NCI-H748 treated with DMSO at 0.1 percent for 48 hours (cell line): ENCODE results near the gene RANGRF.
"Not testable (repeated sequence)": the region's sequence is repeated elsewhere in the genome, so short reads cannot be mapped to it uniquely, and the experiment has no call there.

Source experiments
- DNase-seq: peaks from one replicate; lab custom pipeline; 2025; lab: John Stamatoyannopoulos, UW

Gene RANGRF, protein sequence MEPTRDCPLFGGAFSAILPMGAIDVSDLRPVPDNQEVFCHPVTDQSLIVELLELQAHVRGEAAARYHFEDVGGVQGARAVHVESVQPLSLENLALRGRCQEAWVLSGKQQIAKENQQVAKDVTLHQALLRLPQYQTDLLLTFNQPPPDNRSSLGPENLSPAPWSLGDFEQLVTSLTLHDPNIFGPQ

DNA sequence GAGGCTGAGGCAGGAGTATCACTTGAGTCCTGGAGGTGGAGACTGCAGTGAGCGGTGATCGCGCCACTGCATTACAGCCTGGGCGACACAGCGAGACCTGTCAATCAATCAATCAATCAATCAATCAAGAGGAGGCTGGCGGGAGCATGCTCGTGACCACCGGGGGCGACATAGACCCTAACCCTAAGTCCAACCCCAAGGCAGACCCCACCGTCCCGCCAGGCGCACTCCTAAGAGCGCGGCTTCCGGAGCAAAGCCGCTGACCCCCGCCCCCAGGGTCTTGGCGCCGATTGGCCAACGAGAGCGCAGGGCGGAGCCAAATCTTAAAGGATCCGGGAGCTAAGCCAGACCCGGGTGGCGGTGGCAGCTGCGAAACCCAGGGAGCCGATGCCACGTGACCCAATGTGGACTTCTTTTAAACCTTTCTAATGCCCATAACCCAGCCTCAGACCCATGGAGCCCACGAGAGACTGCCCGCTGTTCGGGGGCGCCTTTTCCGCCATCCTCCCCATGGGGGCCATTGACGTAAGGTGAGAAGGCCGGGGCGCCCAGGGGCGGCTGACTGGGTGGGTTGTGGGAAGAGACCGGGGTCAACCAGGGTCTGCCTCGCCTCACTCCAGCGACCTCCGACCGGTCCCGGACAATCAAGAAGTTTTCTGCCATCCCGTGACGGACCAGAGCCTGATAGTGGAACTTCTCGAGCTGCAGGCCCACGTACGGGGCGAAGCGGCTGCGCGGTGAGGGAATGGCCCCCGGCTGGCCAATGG lies at the start of gene RANGRF:
Gene RANGRF (plus strand): TSS at position 335 of the 767 bp plus-strand sequence. CDS start 119 bp downstream, at position 454.
- DNase-seq: peak; percentile 86

DNA sequence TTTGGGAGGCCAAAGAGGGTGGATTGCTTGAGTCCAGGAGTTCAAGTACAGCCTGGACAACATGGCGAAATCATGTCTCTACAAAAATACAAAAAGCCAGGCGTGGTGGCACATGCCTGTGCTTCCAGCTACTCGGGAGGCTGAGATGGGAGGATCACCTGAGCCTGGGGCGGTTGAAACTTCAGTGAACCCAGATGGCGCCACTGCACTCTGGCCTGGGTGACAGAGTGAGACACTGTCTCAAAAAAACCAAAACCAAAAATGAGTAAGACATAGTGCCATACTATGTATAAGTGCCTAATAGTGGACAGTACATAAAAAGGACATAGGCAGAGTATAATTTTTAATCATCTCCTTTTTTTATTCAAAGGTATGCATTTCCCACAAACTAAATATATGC lies 44.6 kb upstream of the RANGRF start:
- DNase-seq: no peak

DNA sequence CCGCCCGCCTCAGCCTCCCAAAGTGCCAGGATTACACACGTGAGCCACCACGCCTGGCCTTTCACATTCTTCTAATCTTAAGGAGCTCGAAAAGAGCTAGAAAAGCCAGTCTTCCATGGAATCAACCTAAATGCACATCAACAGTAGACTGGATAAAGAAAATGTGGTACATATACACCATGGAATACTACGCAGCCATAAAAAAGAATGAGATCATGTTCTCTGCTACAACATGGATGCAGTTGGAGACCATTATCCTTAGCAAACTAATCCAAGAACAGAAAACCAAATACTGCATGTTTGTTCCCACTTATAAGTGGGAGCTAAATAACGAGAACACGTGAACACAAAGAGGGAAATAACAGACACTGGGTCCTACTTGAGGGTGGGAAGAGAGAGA lies 43.7 kb upstream of the RANGRF start:
- DNase-seq: no peak

DNA sequence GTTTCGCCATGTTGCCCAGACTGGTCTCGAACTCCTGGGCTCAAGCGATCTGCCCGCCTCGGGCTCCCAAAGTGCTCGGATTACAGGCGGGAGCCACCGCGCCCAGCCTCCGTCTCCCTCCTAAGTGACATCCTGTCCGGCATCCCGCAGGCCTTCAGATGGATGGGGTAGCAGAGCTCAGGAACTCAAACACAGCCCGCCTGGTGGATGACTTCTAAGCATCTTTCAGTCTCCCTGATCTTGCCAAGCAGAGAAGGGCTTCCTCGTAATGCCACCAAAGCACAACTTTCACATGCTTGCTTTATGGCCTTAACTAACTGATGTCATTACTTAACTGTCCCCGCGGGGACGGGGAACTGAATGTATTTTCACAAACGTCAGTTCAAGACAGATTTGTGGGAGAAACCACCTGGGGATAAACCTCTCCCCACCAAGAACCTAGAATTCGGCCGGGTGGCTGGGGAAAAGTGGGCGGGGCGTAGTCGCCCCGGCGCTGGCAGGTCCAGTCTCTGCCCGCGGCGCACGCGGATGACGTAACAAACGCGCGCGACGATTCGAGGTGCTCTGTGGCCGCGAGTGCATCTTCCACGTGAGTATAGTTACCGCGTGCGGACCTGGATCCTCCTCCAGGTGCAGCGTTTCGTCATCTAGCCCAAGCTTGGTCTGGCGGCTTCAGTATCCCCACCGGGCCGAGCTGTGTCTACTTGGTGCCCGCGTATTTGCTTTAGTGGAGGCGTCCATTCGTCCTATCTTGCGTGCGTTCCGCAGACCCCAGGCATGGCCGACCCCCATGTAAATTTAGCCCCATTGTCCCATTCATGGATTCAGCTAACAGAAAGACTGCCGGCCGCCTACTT lies 39.5 kb upstream of the RANGRF start, which contains the start of gene PFAS:
Gene PFAS (plus strand): TSS at position 539 of the 857 bp plus-strand sequence. CDS start 4,649 bp downstream, outside the sequence.
- peak; percentile 89 for DNase-seq

DNA sequence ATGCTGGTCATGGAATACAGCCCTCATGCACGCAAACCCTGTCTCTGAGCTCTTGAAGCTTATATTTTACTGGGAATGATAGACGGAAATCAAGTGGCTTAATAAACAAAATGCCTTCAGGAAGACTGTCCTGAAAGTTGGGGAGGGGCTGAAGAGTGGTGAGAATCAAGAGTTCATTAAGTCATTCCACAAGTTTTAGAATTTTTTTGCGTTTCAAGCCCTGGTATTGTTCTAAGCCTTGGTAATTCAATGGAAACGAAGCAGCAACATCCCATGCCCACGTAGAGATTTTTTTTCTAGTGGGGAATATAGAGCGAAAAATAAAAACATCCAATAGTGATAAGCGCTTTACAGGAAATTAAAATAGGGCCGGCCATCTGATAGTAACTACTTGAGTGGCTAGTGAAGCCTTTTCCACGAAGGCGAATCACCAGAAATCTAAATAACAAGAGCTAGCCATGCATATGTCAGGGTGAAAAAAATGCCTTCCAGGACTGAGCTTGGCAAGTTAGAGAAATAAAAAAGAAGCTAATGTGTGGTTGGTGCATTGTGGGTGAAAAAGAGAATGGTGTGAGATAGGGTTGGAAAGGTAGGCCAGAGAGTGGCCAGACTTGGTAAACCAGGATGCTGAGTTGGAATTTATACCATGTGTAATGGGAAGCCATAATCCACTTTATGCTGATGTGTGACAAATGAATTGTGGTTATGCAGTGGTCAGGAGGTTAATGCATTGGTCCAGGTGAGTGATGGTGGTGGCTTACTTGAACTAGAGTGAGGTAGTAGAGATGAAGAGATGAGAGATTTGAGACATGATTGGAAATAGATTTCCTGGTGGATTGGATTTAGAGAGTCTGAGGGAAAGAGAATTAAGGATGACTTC lies 38.6 kb upstream of the RANGRF start:
- no peak for DNase-seq

DNA sequence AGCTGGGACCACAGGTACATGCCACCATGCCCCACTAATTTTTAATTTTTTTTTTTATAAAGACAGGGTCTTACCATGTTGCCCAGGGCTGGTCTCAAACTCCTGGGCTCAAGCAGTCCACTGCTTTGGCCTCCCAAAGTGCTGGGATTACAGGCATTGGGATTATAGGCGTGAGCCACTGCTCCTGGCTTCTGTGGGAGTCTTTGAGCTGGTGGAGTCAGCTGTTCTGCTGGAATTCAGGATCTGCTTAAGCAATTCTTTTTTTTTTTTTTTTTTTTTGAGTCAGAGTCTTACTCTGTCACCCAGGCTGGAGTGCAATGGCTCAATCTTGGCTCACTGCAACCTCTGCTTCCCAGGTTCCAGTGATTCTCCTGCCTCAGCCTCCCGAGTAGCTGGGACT lies 37.1 kb upstream of the RANGRF start:
- not testable (repeated sequence) for DNase-seq

DNA sequence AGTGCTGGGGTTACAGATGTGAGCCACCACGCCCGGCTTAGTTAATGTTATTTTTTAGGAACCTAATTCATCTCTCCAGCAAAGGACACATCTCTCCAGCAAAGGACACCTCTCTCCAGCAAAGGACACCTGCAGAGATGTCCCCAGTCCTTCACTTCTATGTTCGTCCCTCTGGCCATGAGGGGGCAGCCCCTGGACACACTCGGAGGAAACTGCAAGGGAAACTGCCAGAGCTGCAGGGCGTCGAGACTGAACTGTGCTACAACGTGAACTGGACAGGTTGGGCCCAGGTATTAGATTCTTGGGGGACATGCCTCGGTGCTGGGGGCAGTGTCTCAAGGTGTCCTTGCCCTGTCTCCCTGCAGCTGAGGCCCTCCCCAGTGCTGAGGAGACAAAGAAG lies 34.7 kb upstream of the RANGRF start:
- no peak for DNase-seq

DNA sequence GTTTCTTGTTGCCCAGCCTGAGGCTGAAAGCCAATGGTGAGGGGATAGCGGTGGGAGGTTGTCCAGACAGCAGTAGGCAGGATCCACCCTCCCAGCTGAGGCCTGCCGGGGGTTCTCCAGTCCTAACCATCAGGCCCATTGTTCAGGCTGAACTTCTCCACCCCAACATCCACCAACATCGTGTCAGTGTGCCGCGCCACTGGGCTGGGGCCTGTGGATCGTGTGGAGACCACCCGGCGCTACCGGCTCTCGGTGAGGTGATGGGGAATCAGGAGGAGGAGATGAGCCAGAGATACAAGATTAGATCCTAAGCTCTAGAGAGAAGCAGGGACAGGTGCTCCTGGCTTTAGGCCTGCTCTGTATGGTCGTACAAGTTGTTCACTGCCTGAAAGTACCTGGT lies 33.6 kb upstream of the RANGRF start:
- DNase-seq: no peak

DNA sequence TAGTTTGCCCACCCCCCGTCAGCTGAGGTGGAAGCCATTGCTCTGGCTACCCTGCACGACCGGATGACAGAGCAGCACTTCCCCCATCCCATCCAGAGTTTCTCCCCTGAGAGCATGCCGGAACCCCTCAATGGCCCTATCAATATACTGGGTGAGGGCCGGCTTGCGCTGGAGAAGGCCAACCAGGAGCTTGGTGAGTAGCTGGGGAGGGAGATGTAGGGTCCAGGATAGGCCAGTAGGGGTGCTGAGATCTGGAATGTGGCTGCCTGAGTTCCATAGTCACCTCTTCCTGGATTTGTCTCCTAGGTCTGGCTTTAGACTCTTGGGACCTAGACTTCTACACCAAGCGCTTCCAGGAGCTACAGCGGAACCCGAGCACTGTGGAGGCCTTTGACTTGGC lies 33.0 kb upstream of the RANGRF start:
- no peak for DNase-seq

DNA sequence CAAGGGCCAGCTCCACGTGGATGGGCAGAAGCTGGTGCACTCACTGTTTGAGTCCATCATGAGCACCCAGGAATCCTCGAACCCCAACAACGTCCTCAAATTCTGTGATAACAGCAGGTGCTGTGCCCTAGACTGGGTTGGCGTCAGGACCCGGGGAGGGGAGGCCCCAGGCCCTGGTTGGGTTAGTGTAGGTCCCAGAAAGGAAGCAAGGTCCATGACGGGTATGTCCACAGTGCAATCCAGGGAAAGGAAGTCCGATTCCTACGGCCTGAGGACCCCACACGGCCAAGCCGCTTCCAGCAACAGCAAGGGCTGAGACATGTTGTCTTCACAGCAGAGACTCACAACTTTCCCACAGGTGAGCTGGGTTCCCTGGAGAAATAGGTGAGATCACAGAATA lies 32.2 kb upstream of the RANGRF start:
- no peak for DNase-seq

DNA sequence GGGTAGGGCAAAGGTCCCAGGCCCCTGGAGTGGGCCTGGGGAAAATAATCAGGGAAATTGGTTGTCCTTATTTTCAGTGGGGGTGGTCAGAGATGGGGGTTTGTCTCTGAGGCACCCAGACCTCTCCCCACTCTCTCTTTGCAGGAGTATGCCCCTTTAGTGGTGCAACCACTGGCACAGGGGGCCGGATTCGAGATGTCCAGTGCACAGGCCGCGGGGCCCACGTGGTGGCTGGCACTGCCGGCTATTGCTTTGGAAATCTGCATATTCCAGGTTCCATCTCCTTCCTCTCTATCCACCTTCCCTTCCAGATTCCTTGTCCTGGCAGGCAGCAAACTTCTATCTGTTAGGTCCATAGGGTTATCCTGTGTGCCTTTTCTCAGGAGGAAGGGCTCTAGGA lies 31.8 kb upstream of the RANGRF start:
- no peak for DNase-seq

DNA sequence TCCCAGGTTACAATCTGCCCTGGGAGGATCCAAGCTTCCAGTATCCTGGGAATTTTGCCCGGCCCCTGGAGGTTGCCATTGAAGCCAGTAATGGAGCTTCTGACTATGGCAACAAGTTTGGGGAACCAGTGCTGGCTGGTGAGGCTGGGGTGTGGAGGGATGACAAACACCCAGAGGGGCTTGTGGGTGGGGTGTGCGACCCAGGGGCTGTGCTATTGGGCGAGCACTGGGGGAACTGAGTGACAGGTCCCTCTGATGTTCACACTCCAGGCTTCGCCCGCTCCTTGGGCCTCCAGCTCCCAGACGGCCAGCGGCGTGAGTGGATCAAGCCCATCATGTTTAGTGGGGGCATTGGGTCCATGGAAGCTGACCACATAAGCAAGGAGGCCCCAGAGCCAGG lies 30.7 kb upstream of the RANGRF start:
- DNase-seq: no peak

DNA sequence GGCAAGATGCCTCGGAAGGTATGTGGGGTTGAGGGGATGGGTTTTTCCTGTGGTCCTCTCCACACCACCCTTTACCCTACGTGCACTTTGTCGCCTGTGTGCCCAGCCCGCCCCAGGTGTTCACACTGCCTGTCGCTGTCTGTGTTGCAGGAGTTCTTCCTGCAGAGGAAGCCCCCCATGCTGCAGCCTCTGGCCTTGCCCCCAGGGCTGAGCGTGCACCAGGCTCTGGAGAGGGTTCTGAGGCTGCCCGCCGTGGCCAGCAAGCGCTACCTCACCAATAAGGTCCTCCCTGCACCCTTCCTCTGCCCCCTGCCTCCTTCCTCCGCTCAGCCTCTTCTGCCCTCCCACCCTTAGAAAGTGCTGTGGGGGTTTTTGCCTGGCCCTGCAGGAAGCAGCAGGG lies 24.1 kb upstream of the RANGRF start:
- DNase-seq: no peak

DNA sequence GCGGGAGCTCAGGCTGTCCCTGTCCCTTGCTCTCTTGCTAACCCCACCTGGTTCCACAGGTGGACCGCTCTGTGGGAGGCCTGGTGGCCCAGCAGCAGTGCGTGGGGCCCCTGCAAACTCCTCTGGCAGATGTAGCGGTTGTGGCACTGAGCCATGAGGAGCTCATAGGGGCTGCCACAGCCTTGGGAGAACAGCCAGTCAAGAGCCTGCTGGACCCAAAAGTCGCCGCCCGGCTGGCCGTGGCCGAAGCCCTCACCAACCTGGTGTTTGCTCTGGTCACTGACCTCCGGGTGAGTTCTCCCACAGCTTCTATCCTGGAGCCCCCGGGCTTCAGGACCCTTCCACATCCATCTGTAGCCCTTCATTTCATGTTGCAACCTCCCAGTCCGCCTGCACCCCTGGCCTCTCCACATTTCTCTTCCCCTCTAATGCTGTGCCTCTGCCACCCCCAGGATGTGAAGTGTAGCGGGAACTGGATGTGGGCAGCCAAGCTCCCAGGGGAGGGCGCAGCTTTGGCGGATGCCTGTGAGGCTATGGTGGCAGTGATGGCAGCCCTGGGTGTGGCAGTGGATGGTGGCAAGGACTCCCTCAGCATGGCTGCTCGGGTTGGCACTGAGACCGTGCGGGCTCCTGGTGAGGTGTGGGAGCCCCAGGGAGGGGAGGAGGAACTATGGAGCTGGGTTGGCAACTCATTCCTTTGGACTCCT lies 23.5 kb upstream of the RANGRF start:
- no peak for DNase-seq

DNA sequence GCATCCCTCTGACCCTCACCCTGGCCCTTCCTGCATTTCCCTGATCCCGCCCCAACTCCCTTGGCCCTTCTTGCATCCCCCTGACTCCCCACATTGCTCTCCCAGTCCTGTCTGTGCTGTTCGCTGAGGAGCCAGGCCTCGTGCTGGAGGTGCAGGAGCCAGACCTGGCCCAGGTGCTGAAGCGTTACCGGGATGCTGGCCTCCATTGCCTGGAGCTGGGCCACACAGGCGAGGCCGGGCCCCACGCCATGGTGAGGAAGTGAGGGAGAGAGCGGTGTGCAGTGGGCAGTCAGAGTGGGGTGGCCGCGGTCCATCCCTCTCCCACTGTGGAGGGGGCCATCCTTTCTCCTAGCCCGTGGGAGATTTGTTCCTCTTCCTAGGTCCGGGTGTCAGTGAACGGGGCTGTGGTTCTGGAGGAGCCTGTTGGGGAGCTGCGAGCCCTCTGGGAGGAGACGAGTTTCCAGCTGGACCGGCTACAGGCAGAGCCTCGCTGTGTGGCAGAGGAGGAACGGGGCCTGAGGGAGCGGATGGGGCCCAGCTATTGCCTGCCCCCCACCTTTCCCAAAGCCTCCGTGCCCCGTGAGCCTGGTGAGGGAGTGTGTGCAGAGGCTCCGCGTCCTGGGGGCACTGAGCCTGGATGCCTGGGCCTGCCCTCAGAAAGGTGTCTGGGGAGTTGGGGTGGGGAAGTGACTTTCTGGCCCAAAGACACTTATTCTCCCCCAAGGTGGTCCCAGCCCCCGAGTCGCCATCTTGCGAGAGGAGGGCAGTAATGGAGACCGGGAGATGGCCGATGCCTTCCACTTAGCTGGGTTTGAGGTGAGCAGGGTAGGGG lies 21.6 kb upstream of the RANGRF start:
- no peak for DNase-seq

DNA sequence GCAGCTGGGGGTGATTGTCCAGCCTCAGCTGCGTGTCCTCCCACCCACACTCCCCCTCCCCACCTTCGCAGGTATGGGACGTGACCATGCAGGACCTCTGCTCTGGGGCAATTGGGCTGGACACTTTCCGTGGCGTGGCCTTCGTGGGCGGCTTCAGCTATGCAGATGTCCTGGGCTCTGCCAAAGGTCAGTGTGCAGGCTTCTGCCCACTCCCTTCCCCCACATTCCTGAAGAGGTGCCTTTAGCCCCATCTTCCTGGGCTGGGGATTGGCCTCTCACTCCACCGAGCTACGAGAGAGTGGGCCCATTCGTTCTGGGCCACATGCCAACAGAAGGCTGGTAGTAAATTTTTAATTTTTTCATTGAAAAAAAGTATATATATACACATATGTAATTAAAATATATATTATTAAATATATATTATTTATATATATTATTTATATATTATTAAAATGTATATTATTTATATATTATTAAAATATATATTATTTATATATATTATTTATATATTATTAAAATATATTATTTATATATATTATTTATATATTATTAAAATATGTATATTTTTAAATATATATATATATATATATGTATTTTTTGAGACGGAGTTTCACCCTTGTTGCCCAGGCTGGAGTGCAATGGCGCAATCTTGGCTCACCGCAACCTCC lies 20.9 kb upstream of the RANGRF start:
- no peak for DNase-seq

DNA sequence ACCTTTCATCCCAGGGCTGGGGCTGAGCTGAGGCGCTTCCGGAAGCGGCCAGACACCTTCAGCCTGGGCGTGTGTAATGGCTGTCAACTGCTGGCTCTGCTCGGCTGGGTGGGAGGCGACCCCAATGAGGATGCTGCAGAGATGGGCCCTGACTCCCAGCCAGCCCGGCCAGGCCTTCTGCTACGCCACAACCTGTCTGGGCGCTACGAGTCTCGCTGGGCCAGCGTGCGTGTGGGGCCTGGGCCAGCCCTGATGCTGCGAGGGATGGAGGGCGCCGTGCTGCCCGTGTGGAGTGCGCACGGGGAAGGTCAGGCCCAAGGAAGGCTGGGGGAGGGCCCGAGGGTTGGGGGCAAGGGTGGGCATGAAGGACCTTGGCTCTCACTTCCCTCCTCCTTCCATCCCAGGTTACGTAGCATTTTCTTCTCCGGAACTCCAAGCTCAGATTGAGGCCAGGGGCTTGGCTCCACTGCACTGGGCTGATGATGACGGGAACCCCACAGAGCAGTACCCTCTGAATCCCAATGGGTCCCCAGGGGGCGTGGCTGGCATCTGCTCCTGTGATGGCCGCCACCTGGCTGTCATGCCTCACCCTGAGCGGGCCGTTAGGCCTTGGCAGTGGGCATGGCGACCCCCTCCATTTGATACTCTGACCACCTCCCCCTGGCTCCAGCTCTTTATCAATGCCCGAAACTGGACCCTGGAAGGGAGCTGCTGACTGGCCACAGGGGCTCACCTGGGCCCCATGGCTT lies 19.7 kb upstream of the RANGRF start:
- no peak for DNase-seq

DNA sequence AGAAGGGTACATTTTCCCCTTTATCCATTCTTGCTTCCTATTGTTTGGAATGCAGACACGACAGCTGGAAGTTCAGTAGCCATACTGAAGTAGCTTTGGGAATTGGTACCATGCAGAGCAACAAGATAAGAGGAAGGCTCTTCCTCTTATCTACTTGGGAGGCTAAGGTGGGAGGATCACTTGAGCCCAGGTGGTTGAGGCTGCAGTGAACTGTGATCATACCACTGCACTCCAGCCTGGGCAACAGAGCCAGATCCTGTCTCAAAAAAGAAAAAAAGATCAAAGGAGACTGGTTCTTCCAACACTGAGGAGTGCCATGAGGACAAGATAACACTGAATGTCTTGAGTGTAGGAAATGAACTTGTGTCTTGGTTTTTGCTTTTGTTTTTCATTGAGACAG lies 16.0 kb upstream of the RANGRF start:
- no peak for DNase-seq

DNA sequence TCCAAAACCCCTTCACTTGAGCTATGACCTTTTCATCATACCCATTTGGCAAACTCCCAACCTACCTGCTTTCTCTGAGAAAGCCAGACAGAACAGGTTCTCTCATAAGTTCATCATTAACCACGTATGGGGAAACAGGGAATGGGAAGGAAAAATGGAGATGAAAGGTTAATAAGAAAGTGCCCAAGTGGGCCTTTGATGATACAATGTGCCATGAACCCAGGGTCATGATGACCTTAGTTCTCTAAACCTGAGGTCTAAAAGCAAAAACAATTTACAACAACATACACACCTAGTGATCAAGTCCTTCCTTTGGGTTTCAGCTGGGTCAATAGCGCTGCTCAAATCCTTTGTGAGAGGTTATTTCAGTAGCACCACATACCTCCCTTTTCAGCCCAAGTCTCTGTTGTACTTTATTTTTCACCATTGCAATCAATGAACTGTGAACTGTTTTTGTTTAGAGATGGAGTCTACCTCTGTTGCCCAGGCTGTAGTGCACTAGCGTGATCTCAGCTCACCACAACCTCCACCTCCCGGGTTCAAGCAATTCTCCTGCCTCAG lies 14.5 kb upstream of the RANGRF start:
- no peak for DNase-seq
